Prostate gland (tissue), 2 donors: ENCODE measurements around the gene ACOT8. TPM values are rescaled to one million over a fixed set of nuclear protein-coding genes. Genes with fewer than 3 reads are reported as not detected.

Source experiments
- DNase-seq: peaks from one replicate; pipeline ENCODE4 v3.0.0-alpha.2; 2019; ENCODE audit warnings: low spot score
- H3K27ac ChIP-seq, 2 donors: fragments of 200-600 bp; sonication (generic); 2 replicates each; pipeline ENCODE4 v1.5.1; 2017 to 2019
- H3K27me3 ChIP-seq: fragments of 200-600 bp; sonication (generic); replicated peaks from 2 replicates; pipeline ENCODE4 v1.5.1; 2019; ENCODE audit not compliant: insufficient read depth
- H3K36me3 ChIP-seq, 2 donors: fragments of 200-600 bp; sonication (generic); 1 replicate in 1 of 2; 2 replicates in 1 of 2; pipeline versions ENCODE4 v1.5.1 to v1.8.1; 2017 to 2019
- H3K4me1 ChIP-seq: fragments of 200-600 bp; sonication (generic); replicated peaks from 2 replicates; pipeline ENCODE4 v1.5.1; 2019
- H3K4me3 ChIP-seq, 2 donors: fragments of 200-600 bp; sonication (generic); 2 replicates each; pipeline ENCODE4 v1.5.1; 2017 to 2019
- H3K9me3 ChIP-seq: fragments of 200-600 bp; sonication (generic); 2 replicates; pipeline ENCODE4 v1.5.1; 2017
- CTCF ChIP-seq, 4 experiments: fragments of 200-600 bp in 2 of 4; fragments of 450-650 bp in 2 of 4; sonication (generic) in 2 of 4; IDR thresholded peaks; 1 replicate in 3 of 4; 2 replicates in 1 of 4; pipeline ENCODE4 v1.5.1; 2016 to 2019; ENCODE audit warnings: antibody characterized with exemption in 4 of 4, mild to moderate bottlenecking in 2 of 4, moderate library complexity in 2 of 4
- POLR2A ChIP-seq: fragments of 450-650 bp; IDR thresholded peaks from one replicate; pipeline ENCODE4 v1.6.1; 2016; ENCODE audit warnings: antibody characterized with exemption, mild to moderate bottlenecking
- POLR2AphosphoS5 ChIP-seq: sonication (generic); formaldehyde crosslinking; IDR thresholded peaks from one replicate; pipeline ENCODE4 v1.6.1; 2017; ENCODE audit warnings: antibody characterized with exemption
- WGBS: methylation state at CpG from one replicate; pipeline ENCODE4 v1.1.5; 2018; 5-methylcytosine and 5-hydroxymethylcytosine counted together
- intact Hi-C: fragments of 100-400 bp; cut with DNase I; formaldehyde crosslinking; loops from one replicate; pipeline ENCODE4 v1.14.2; 2022
- total RNA-seq, 2 donors: library from RNA; depleted of rRNA; stranded (reverse); fragments of >200 nt; gene quantifications; one replicate each; pipeline ENCODE4 v1.1.0, GENCODE V29; 2016

ACOT8 gene
- total RNA-seq, 2 donors from 2014 or later, result 57.4 to 68.1 TPM

GRCh38 chr20:45852326-45852725, 4.9 kb downstream of the ACOT8 start:
- no peak overlapping the region for H3K4me3 ChIP-seq
- 87% methylated on average over 6 of the region's 6 CpGs for WGBS
- peaks cover 14% of the 10 kb centered on the region for H3K4me1 ChIP-seq
- peaks cover 0 to 12% of the 10 kb centered on the region in 2 donors for H3K36me3 ChIP-seq
- no peak for DNase-seq
- no peaks in the 10 kb centered on the region for H3K27me3 ChIP-seq
- H3K27ac ChIP-seq, result no peak overlapping the region
- no peaks in the 10 kb centered on the region for H3K9me3 ChIP-seq
- TF ChIP-seq CTCF (IDR thresholded peaks at IDR 0.05) (no peak), POLR2AphosphoS5 (no peak), POLR2A (no peak)
- intact Hi-C loops, result no loop called here

- Histone ChIP-seq H3K4me3 (no peak overlapping the region), H3K4me1 (peaks cover 14% of the 10 kb centered on the region), H3K27me3 (no peaks in the 10 kb centered on the region), H3K9me3 (no peaks in the 10 kb centered on the region), H3K36me3 (peaks cover 0 to 12% of the 10 kb centered on the region in 2 donors), H3K27ac (no peak overlapping the region)
- TF ChIP-seq POLR2A, result no peak
- TF ChIP-seq POLR2AphosphoS5, result no peak
- intact Hi-C loops, result no loop called here
- no peak for DNase-seq
Observed at GRCh38 chr20:45851501-45851900, 5.7 kb downstream of the ACOT8 start.

- Histone ChIP-seq H3K4me3 (no peak overlapping the region), H3K9me3 (no peaks in the 10 kb centered on the region), H3K27me3 (no peaks in the 10 kb centered on the region), H3K36me3 (peaks cover 0 to 12% of the 10 kb centered on the region in 2 donors), H3K27ac (no peak overlapping the region), H3K4me1 (peaks cover 8% of the 10 kb centered on the region)
- intact Hi-C loops, result no loop called here
- TF ChIP-seq POLR2AphosphoS5 (no peak), POLR2A (no peak), CTCF (IDR thresholded peaks at IDR 0.05) (no peak)
- 94% methylated on average over 1 of the region's 1 CpG for WGBS
- DNase-seq, result no peak
Observed at GRCh38 chr20:45850926-45851325, 6.3 kb downstream of the ACOT8 start.

DNA sequence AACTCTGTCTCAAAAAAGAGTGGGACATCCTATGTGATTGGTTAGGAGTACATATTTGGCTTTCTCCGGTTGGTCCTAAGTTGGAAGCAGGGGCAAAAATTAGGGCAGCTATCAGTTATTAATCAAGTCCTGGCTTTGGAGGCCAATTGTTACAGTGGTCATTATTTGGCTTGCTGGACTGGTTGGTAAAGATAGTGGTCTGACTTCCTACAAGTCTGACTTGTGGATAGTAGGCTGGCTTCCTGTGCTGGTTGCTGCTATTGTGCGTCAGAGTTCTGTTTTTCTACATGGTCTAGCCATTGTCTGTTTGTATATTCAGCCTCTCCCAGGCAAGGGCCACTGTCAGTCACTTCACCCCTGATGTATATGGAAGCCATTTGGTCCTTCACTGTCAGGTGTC, 7.0 kb downstream of the ACOT8 start:
- TF ChIP-seq POLR2AphosphoS5, result no peak
- TF ChIP-seq POLR2A, result no peak
- no peak for TF ChIP-seq CTCF (IDR thresholded peaks at IDR 0.05)
- H3K27me3 ChIP-seq, result no peaks in the 10 kb centered on the region
- no peak overlapping the region for H3K4me3 ChIP-seq
- peaks cover 1% of the 10 kb centered on the region for H3K4me1 ChIP-seq
- 95% methylated on average over 2 of the region's 2 CpGs for WGBS
- no peak for DNase-seq
- no peak overlapping the region for H3K27ac ChIP-seq
- peaks cover 0 to 12% of the 10 kb centered on the region in 2 donors for H3K36me3 ChIP-seq
- no peaks in the 10 kb centered on the region for H3K9me3 ChIP-seq
- intact Hi-C loops, result no loop called here

DNA sequence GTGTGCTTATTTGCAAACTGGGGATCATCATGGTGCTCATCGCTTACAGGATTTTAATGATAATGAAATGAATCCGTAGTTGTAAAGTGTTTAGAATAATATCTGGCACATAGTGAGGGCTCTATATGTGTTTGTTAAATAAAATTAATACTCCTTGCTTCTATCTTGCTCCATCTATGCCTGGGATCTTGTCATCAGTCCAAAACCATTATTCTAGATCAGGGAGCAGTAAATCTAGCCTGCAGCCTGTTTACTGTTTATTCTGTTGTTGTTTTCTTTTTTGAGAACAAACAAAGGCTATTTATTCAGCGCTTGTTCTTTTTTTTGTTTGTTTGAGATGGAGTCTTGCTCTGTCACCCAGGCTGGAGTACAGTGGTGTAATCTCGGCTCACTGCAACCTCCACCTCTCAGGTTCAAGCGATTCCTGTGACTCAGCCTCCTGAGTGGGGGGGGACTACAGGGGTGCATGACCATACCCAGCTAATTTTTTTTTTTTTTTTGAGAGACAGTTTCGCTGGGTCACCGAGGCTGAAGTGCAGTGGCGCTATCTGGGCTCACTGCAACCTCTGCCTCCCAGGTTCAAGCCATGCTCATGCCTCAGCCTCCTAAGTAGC, 8.1 kb downstream of the ACOT8 start:
- intact Hi-C loops, result no loop called here
- H3K9me3 ChIP-seq, result no peaks in the 10 kb centered on the region
- no peak overlapping the region for H3K4me3 ChIP-seq
- 90% methylated on average over 8 of the region's 8 CpGs for WGBS
- H3K36me3 ChIP-seq, result peaks cover 0 to 16% of the 10 kb centered on the region in 2 donors
- no peak for DNase-seq
- H3K27ac ChIP-seq, result no peak overlapping the region
- H3K27me3 ChIP-seq, result no peaks in the 10 kb centered on the region
- TF ChIP-seq POLR2AphosphoS5 (no peak), POLR2A (no peak), CTCF (IDR thresholded peaks at IDR 0.05) (no peak)
- H3K4me1 ChIP-seq, result no peaks in the 10 kb centered on the region
